Measurements from ENCODE around the gene MARK3. TPM values are rescaled to one million over a fixed set of nuclear protein-coding genes. Genes with fewer than 3 reads are reported as not detected.

The MARK3 gene
- total RNA-seq, 1 experiment from 2014 or later: 72.5 TPM

GRCh38 chr14:103428723-103429556 is 43.7 kb downstream of the MARK3 start:
- Histone ChIP-seq H3K36me3 (ENCODE audit: control insufficient read depth in 1 of 2, insufficient read depth in 2 of 2, low read length in 2 of 2) (peaks cover 0 to under 1% of the 10 kb centered on the region in 2 experiments; a peak in 1 of 4 replicates), H3K9ac (ENCODE audit: low read length) (no peak overlapping the region), H3K4me3 (replicated peaks in 1 of 2; ENCODE audit: low read depth in 1 of 2, low read length in 2 of 2) (no peak overlapping the region), H3K9me3 (ENCODE audit: control insufficient read depth in 1 of 2, insufficient read depth in 1 of 2, low read depth in 1 of 2, low read length in 2 of 2) (no peaks in the 10 kb centered on the region), H3K4me1 (ENCODE audit: control insufficient read depth in 1 of 2, insufficient read depth in 2 of 2, low read length in 2 of 2) (peaks cover 3 to 16% of the 10 kb centered on the region in 2 experiments; a peak in 3 of 4 replicates), H4K20me1 (ENCODE audit: insufficient read depth) (0 out of 2 replicates have a peak, but pooled peaks cover 6% of the 10 kb centered on the region), H3K79me2 (ENCODE audit: insufficient read depth, low read length) (peaks cover 93% of the 10 kb centered on the region), H3K9me2 (ENCODE audit: insufficient read depth) (no peaks in the 10 kb centered on the region), H2AFZ (ENCODE audit: low read depth, low read length, poor library complexity, severe bottlenecking) (no peak overlapping the region), H3K4me2 (ENCODE audit: low read length) (no peak overlapping the region), H3K27ac (ENCODE audit: low read depth, low read length) (no peak overlapping the region), H3K27me3 (ENCODE audit: insufficient read depth, low read length) (no peaks in the 10 kb centered on the region)
- RAD21 ChIA-PET (ENCODE audit: low non-redundant PET in 1 of 2, low total read pairs in 2 of 2, uncharacterized antibody in 2 of 2, unreplicated experiment in 2 of 2): no interaction called here
- DNase-seq (ENCODE audit: low read depth, low spot score): no peak
- POLR2A ChIA-PET: no interaction called here
- intact Hi-C loops (cut with micrococcal nuclease): no loop called here
- CTCF ChIA-PET: no interaction called here
- ATAC-seq: no peak
- TF ChIP-seq, protein P1, sequence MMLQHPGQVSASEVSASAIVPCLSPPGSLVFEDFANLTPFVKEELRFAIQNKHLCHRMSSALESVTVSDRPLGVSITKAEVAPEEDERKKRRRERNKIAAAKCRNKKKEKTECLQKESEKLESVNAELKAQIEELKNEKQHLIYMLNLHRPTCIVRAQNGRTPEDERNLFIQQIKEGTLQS (IDR thresholded peaks at IDR 0.05): no peak
- no peak for TF ChIP-seq POLR2A (IDR thresholded peaks at IDR 0.05; ENCODE audit: borderline replicate concordance, extremely low read depth, insufficient read depth, insufficient read length)
- no peak for TF ChIP-seq EZH2phosphoT487 (IDR thresholded peaks at IDR 0.05; ENCODE audit: borderline replicate concordance)
- TF ChIP-seq TCF7L2 (IDR thresholded peaks at IDR 0.05; ENCODE audit: borderline replicate concordance, extremely low read depth, insufficient read depth, insufficient read length): no peak
- no peak for TF ChIP-seq ELF1 (IDR thresholded peaks at IDR 0.05; ENCODE audit: borderline replicate concordance, low read depth)
- no peak for TF ChIP-seq REST (IDR thresholded peaks at IDR 0.05; ENCODE audit: low read depth)
- no peak for TF ChIP-seq SIN3A (IDR thresholded peaks at IDR 0.05; ENCODE audit: low read depth)
- TF ChIP-seq, protein P2, sequence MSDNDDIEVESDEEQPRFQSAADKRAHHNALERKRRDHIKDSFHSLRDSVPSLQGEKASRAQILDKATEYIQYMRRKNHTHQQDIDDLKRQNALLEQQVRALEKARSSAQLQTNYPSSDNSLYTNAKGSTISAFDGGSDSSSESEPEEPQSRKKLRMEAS (IDR thresholded peaks at IDR 0.05): no peak
- no peak for TF ChIP-seq SRF (IDR thresholded peaks at IDR 0.05; ENCODE audit: low read depth)
- TF ChIP-seq YY1 (IDR thresholded peaks at IDR 0.05; ENCODE audit: extremely low read depth, insufficient replicate concordance, low read depth, low read length): no peak
- TF ChIP-seq JUND (IDR thresholded peaks at IDR 0.05): no peak
- TF ChIP-seq ZFX (IDR thresholded peaks at IDR 0.05): no peak
- no peak for TF ChIP-seq ZBTB33 (IDR thresholded peaks at IDR 0.05; ENCODE audit: extremely low read depth, insufficient replicate concordance, low read length)
- TF ChIP-seq POLR2AphosphoS5 (IDR thresholded peaks at IDR 0.05; ENCODE audit: low read depth, low read length): no peak
- no peak for TF ChIP-seq RAD21 (IDR thresholded peaks at IDR 0.05; ENCODE audit: low read depth)
- TF ChIP-seq SP1 (IDR thresholded peaks at IDR 0.05; ENCODE audit: low read depth): no peak
- BruUV-seq (replicated peaks): TSS peak; percentile 36
